Testis (tissue), 2 donors: ENCODE measurements around the gene GNB1L.

ENCODE experiments used
- POLR2A ChIP-seq: fragments of 450-650 bp; IDR thresholded peaks from one replicate; pipeline ENCODE4 v1.6.1; 2017; ENCODE audit warnings: antibody characterized with exemption, mild to moderate bottlenecking, moderate library complexity
- TF ChIP-seq, protein P1 (sequence below), 3 experiments: fragments of 450-650 bp in 2 of 3; fragments of 200-600 bp in 1 of 3; sonication (generic) in 1 of 3; IDR thresholded peaks; one replicate each; pipeline ENCODE4 v1.5.1; 2016 to 2019; ENCODE audit warnings: antibody characterized with exemption in 3 of 3, mild to moderate bottlenecking in 2 of 3, moderate library complexity in 1 of 3

DNA sequence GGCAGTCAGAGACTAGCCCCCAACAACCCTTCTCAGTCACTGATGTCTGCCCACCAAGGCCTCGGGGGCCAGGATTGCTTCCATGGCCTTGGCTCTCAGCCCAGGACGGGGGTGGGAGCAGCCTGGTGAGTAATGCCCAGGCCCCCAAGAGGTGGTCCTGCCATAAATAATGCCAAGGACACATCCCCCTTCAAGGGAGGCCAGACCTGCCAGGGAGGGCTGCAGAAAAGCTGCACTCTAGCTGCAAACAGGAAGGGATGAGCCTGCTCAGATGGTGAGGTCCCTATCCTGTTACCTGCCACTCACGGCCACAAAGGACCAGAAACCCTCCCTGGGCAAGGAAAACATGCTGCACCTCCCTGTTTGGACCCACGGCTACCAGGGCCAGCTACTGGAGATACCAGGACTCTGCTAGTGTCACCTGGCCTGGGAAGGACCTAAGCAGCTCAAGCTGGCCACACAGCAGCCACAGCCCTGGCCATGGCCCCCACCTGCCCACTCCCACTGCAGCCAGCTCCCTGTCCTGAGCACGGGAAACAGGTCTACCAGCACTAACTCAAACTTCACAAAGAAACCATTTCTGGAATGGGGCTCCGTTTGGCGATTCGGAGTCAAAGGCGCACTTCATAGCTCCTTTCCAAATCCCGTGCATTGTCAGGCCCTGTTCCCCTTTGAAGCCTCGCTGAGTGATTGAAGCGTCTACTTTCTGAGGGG, 12.1 kb downstream of the GNB1L start:
- TF ChIP-seq, protein P1, sequence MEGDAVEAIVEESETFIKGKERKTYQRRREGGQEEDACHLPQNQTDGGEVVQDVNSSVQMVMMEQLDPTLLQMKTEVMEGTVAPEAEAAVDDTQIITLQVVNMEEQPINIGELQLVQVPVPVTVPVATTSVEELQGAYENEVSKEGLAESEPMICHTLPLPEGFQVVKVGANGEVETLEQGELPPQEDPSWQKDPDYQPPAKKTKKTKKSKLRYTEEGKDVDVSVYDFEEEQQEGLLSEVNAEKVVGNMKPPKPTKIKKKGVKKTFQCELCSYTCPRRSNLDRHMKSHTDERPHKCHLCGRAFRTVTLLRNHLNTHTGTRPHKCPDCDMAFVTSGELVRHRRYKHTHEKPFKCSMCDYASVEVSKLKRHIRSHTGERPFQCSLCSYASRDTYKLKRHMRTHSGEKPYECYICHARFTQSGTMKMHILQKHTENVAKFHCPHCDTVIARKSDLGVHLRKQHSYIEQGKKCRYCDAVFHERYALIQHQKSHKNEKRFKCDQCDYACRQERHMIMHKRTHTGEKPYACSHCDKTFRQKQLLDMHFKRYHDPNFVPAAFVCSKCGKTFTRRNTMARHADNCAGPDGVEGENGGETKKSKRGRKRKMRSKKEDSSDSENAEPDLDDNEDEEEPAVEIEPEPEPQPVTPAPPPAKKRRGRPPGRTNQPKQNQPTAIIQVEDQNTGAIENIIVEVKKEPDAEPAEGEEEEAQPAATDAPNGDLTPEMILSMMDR (IDR thresholded peaks at IDR 0.05) = no peak
- TF ChIP-seq POLR2A = no peak
